ENCODE data around the gene TRPV4. TPM values are rescaled to one million over a fixed set of nuclear protein-coding genes. Genes with fewer than 3 reads are reported as not detected.

TRPV4 gene
- total RNA-seq, 1 experiment from 2014 or later, result 0.34 TPM

DNA sequence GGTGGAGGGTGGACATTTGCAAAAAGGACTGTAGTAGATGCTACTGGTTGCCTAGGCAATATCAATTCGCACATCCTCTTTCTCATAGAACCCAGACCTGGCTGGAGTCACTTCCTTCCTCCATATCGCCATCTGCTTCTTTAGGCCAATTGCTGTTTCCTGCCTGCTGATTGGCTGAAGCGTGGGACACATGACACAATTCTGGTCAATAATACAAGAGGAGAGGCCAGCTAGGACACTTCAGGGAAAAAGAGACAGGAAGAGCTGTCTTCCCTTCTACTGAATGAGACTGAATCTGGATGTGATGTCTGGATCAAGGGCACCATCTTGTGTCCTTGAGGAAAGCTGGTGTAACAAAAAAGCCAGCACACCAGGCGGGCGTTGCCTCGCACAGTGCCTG is 53.8 kb downstream of the TRPV4 start:
- no peak for DNase-seq (ENCODE audit: low read depth)

GRCh38 chr12:109778684-109779083 is 54.5 kb downstream of the TRPV4 start:
- DNase-seq (ENCODE audit: low read depth), result no peak

DNA sequence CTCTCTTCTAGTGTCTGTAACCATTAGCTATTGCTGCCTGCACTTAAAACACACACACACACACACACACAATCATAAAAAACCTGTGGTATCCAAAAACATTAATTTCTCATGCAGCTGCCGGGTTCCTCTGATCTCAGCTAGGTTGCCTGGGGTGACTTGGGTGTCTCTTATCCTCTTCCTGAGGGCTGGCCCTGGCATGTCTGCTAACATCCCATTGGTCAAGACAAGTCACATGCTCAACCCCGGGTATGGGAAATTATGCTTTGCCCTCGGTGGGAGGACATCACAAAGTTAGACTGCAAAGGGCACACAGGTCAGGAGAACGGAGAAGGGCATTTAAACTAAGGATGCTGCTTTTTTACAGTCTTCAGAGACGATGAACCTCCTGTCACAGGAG is 55.7 kb downstream of the TRPV4 start:
- DNase-seq (ENCODE audit: low read depth), result peak; percentile 63

DNA sequence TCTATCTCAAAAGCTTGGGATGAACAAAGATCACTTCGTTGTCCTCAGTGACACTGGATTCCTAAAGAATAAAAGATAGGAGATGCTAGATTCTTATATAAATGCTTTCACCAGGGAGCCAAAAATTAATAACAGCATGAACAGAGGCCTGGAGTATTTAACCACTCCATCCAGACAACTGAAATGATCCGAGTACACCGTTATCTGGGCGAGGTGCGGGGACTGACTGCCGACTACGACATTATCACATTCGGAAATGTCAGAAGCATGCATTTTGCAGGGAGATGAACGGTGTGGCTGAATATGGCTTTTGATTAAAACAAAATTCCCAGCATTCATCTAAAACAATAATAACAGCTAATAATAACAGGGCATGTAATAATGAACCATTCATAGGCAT is 56.6 kb downstream of the TRPV4 start:
- no peak for DNase-seq (ENCODE audit: low read depth)

GRCh38 chr12:109775172-109775881 is 57.9 kb downstream of the TRPV4 start:
- DNase-seq (ENCODE audit: low read depth), result peak; percentile 49

GRCh38 chr12:109773384-109774011 is 59.7 kb downstream of the TRPV4 start:
- no peak for DNase-seq (ENCODE audit: low read depth)

GRCh38 chr12:109772622-109773321 is 60.4 kb downstream of the TRPV4 start:
- no peak for DNase-seq (ENCODE audit: low read depth)

DNA sequence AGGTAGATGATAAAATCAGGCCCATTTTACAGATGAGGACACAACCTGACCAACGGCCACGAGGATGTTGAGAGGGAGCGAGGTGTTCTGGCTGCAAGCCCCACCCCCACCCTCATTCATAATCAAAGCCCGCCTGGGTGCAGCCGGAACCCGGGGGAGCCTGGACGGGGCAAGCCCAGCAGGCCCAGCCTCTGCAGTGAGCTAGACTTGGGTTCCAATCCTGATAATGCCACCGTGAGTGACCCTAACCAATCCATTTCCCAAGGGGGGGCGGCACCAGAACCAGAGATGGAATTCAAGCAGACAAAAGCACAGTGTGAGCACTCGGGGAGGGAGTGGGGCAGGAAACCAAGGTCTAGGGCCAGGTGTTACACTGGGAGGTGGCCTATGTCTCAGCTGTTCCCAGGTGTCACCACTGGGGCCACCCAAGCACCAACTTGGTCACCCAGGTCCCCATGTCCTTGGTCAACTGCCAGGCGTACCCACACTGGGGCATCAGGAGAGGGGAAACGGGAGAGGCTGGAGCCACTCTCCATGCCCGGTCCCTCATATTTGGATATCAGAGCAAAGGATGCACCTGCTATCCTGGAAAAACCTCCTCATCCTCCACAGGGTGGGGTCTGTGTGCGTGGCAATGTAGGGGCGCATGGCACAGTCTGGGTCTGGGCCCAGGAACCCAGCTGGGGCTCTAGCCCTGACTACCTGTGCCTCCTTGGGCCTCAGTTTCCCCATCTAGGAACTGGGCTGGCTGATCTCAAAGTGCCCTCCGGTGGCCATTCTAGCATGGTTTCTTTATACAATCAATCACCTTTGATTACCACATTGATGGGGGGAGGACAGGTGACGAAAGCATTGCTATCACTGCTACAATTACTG is 61.2 kb downstream of the TRPV4 start:
- DNase-seq (ENCODE audit: low read depth), result no peak

- no peak for DNase-seq (ENCODE audit: low read depth)
These were observed 62.1 kb downstream of the TRPV4 start for GRCh38 chr12:109770861-109771670.

- DNase-seq (ENCODE audit: low read depth), result no peak
These were observed 62.9 kb downstream of the TRPV4 start for GRCh38 chr12:109770104-109770860.

- no peak for DNase-seq (ENCODE audit: low read depth)
These were observed 64.1 kb downstream of the TRPV4 start for GRCh38 chr12:109768901-109769670.

GRCh38 chr12:109767991-109768900 is 65.0 kb downstream of the TRPV4 start:
- no peak for DNase-seq (ENCODE audit: low read depth)

DNA sequence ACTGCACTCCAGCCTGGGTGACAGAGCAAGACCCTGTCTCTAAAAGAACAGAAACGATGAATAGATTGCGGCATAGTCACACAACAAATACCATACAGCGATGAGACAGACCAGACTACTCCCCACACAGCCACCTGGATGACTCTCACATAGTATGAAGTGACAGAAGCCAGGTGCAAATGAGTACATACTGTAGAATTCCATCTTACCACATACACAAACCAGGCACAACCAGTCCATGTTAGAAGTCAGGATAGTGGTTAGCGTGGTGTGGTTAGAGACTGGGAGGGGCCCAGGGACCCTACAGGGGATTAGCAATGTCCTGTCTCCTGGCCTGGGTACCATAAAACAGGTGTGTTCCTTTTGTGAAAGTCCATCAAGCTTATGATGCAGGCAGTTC is 65.7 kb downstream of the TRPV4 start:
- peak; percentile 13 for DNase-seq (ENCODE audit: low read depth)

GRCh38 chr12:109766251-109766778 is 66.9 kb downstream of the TRPV4 start:
- no peak for DNase-seq (ENCODE audit: low read depth)

DNA sequence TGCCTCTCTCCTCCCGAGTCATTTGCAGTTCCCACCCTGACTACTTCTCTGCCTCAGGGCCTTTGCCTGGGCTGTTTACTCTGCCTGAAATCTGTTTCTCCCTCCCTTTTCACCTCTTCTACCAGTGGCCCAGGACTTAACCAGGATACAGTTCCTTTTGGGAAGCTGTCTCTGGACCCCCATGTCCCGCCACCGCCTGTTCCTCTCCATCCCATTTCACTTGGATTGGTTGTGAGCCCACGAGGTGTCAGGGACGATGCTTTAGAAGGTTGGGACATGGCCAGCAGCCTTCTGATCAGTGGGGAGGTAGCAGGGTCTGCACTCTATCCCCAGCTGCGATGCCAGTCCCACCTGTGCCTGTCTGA is 67.8 kb downstream of the TRPV4 start:
- DNase-seq (ENCODE audit: low read depth), result no peak

- no peak for DNase-seq (ENCODE audit: low read depth)
These were observed 68.3 kb downstream of the TRPV4 start for GRCh38 chr12:109764776-109765445.

- DNase-seq (ENCODE audit: low read depth), result no peak
These were observed 69.1 kb downstream of the TRPV4 start for GRCh38 chr12:109764123-109764522.
